GM19468 (cell line): ENCODE data around the gene HIPK3.
"Not testable (repeated sequence)": the region's sequence is repeated elsewhere in the genome, so short reads cannot be mapped to it uniquely, and the experiment has no call there.

Source experiments
- ATAC-seq: cut with Tn5 transposase; IDR thresholded peaks from one replicate; pipeline ENCODE4 v1.9.1; 2021; ENCODE audit warnings: mild to moderate bottlenecking, moderate library complexity, moderate number of reproducible peaks; ENCODE audit not compliant: unreplicated experiment; ENCODE audit errors: extremely low read depth

Gene HIPK3

DNA sequence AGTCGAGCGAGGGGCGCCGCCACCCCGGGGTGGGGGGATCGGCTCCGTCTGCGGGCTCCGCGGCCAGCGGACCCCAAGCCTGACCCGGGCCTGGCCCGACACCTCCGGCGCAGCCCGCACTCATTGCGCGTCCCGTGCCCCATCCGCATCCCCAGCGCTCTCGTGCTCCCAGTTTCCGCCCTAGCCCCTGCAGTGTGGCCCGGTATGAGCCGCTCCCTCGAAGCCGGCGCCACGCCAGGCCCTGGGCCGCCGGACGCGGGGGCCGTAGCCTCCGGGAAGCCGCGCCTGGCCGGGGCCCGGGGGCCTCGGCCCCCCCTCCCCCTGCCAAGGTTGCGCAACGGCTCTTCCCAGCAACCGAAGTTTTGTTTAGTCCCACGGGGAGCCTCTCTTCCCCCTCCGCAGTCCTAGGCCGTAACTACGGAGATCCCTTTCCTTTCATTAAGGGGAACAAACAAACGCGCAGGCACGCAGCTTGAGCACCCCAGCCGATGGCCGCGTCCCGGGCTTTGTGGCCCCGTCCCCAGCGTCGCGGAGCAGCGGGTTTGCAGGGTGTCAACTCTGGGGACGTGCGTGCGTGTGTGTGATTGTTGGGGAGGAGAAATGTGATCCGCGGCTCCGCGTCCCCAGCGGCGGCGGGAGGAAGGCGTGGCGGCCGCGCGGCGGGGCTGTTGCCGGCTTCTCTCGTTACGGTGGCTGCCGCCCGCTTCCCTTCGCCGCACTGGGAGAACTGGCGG, 883 bp downstream of the HIPK3 start:
- ATAC-seq, result peak; percentile 3

DNA sequence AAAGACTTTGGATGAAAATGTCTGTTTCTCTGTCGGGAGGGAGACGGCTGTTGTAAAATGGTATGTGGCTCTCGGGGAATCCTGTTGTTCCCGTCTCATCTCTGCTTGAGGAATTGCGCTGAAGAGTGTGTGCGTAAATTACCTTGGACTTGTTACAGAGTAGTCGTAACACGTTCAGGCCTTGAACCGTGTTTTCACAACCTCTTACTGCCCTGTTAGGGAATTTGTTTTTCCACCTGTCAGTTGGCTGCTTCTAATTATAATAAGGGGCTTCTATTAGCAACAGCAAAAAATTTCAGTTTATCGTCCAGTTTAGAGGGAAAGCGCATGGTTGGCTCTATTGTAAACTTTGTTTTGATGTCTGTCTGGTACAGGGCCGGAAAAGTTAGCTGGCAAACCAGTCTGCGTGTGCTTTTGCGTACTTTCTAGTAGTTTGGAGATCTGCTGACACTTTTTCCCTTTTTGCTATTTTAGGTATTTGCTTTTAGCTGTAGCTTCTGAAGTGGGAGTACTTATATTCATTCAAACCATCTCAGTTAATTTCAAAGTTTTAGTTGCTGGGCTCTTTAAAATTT, 1.5 kb downstream of the HIPK3 start:
- no peak for ATAC-seq

DNA sequence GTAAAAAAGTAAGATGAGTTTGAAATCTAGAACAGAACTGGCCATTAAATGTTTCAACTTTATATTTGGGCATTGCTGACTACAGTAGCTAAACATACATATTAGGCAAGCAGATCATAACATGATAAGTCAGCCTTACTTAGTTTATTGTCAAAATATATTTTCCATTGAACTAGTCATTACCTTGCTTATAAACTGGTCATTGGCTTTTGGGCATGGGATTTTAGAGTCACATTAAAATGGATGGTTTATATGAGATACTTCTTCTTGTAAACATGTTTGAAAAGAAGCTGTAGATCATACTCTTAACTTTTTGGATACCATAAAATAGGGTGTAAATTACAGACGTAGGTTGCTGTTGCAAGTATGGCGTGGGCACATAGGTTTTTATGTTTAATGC, 2.7 kb downstream of the HIPK3 start:
- ATAC-seq, result no peak

DNA sequence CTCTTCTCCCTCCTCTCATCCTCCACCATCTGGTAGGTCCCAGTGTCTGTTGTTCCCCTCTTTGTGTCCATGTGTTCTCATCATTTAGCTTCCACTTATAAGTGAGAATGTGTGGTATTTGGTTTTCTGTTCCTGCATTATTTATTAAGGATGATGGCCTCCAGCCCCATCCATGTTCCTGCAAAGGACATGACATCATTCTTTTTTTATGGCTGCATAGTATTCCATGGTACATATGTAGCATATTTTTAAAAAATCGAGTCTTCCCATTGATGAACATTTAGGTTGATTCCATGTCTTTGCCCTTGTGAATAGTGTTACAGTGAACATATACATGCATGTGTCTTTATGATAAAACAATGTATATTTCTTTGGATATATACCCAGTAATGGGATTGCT, 4.2 kb downstream of the HIPK3 start:
- ATAC-seq, result not testable (repeated sequence)

DNA sequence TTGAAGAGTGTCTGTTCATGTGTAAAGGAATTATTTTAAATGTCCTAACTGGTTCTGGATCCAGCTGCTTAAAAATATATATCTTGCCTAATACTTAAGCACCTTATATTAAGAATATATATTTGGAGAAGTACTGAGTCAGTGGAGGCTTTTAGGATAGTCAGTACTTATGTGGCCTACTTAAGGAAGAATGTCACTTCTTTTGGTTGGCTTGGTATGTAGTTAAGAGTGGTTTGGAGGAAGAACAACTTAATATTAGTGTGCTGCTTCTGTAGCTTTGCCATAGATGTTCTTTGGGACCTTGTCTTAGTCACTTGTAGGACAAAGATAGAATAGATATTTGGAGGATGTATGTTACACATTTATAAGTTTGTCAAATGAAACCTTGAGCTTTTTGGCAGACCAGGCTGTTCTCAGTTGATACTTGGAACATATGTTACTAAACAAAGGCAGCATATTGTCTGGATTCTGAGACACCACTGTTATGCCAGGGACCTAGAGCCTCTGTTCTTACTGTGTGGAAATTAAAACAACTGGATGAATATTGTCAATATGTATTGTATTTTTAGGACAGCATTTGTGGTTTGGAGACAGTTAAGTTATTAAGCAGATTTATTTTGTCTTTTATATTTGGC, 4.9 kb downstream of the HIPK3 start:
- ATAC-seq, result no peak

DNA sequence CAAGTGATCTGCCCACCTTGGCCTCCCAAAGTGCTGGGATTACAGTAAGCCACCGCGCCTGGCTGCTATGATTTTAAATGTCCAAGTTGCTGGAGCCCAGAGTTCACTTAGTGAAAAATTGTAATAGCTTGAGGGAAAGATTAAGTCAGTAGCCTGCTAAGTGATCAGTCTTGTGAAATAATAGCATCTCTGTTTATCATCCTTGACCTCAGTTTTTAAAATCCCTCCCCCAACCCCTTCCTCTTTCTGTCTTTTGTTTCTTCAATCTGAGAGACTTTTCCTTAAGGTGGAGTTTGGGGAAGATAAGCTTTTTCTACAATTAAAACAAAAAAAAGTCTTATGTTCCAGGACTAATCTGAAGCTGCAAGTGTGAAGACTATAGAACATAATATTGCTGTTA, 6.4 kb downstream of the HIPK3 start:
- ATAC-seq, result no peak

DNA sequence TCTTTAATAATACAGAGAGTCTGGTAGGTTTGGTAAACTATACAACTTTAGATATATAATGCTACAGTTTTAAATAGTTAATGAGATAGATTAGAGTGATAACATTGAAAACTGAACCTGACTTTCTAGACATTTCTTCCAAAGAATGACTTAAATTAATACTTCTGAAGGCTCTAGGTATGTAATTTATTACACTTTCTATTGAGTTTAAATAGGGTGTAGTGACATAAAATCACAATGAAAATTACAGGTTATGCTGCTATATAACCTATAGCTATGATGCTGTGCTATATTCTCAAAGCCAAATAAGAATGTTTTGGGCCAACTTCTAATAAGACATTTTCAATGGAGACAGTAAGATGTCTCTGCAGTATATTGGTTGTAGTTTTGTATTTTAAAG, 7.7 kb downstream of the HIPK3 start:
- ATAC-seq, result no peak

DNA sequence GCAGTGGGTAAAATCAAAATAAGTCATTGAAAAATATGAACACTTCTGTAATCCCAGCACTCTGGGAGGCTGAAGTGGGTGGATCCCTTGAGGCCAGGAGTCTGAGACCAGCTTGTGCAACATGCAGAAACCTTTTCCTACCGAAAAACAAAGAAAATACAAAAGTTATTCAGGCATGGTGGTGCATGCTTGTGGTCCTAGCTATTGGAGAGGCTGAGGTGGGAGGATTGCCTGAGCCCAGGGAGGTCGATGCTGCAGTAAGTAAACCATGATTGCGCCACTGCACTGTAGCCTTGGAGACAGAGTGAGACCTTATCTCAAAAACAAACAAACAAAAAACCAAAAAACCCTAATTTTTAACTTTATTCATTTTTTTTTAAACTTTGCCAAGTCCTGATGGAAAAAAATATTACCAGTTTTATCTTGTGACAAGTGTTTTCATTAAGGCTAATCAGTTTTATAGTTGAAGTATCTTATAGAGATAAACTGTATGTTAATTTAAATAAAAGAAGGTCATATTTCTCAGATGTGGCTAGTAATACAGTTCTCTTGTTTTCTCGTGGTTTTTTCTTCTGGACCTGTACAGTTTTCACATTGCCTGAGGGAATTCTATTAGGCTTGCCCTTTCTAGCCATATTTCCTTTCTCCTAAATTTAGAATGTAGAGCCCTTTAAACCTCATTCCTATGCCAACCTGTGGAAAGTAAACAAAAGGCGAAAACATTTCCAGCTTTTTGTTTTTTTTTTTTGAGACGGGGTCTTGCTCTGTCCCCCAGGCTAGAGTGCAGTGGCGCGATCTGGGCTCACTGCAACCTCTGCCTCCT, 9.4 kb downstream of the HIPK3 start:
- ATAC-seq, result no peak

DNA sequence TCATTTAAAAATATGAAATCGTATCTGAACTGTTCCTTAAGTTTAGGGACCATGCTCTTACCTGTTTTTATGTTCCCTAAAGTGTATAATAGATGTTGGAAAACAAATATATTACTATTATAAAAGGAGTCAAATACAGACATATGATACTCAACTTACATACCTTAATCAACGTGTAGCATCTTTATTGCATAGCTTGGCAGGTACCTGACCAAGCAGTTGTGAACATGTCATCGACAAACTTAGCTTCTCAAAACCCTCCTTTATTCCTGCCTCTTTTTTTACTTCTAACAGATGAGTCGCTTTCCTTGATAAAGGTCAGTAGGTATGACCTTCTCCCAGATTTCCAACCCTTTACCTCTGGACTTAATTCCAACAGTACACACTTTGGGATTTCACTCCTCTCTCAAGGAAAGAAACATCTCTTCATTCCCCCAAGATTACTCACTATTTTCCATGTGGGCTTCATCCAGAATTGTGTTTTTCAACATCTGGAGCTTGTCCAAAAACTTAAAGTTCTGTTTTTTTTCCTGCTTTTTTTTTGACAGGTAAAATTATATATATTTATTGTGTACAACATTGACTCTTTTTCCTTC, 11.9 kb downstream of the HIPK3 start:
- no peak for ATAC-seq

DNA sequence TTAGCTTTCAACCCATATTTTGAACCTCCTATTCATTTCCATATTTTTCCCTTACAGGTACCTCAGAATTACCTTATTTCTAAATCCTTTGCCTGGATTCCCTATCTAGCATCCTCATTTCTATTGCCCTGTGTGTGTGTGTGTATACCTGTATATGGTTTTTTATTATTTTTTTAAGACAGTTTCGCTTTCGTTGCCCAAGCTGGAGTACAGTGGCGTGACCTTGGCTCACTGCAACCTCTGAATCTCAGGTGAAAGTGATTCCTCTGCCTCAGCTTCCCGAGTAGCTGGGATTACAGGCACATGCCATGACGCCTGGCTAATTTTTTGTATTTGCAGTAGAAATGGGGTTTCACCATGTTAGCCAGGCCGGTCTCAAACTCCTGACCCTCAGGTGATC, 12.6 kb downstream of the HIPK3 start:
- ATAC-seq, result no peak

DNA sequence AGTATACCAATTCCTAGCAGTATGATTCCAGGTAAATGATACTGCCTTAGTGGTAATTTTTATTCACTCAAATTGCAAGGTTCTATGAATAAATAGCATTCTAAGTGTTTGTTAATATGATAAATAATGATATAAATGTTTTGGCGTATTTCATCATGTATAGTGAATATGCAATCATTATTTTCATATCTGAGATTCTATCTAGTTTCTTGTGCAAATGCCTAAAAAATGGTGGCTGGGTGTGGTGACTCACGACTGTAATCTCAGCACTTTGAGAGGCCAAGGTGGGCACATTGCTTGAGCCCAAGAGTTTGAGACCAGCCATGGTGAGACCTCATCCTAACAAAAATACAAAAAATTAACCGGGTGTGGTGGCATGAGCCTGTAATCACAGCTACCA, 13.9 kb downstream of the HIPK3 start:
- no peak for ATAC-seq

DNA sequence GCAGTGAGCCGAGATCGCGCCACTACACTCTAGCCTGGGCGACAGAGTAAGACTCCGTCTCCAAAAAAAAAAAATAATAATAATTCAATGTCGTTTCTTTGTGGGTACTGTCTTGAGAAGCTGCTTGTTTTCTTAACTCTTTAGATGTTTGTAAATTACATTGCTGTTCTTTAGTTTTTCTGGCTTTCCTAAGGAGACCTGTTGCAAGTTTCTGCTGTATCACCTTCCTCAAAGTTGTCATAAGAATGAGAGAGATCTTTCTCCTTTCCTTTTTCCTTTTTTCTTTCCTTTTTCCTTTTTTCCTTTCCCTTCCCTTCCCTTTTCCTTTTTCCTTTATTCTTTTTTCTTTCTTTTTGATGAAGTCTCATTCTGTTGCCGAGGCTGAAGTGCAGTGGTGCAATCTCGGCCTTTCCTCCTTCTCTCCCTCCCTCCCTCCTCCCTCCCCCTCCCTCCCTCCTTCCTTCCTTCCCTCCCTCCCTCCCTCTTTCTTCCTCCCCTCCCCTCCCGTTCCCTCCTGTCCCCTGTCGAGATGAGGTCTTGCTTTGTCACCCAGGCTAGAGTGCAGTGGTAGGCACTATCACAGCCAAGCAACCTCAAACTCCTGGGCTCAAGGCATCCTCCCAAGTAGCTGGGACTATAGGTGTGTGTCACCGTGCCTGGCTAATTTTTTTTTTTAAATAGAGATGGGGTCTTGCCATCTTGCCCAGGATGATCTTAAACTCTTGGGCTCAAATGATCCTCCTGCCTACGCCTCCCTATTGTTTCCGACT, 15.3 kb downstream of the HIPK3 start:
- no peak for ATAC-seq

DNA sequence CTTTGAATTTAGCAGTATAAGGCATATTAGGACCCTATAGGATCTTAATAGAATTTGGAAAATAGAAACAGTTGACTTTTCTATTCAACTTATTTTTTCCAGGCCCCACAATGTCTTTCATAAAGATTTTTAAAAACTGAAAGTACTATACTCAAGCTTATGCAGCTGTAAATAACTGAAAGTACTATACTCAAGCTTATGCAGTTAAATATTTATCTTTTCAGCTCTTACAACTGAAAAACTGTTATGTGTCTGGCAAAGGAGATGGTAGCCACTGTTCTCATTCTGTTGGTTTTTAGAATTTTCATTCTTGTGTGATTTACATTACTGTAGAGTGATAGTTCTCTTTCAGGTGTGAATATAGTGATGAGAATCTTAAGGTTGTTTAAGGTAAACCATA, 16.5 kb downstream of the HIPK3 start:
- ATAC-seq, result no peak

DNA sequence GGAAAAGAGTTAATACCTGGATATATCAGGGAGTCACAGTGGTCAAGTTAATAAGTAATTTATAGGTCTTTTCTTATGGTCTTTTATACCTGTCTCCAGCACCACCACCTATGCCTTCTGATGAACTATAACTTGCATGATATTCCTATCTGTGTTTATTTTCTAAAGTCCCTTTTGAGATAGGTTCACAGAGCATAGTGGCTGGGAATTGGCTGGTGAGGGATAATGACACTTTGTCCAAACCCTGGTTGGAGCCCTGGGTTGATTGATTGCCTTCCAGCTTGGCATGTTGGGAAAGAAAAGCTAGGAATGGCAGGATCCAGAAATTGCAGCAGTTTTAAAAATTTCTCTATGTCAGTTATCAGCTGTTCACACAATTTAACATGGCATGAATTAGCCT, 23.2 kb downstream of the HIPK3 start:
- ATAC-seq, result no peak

DNA sequence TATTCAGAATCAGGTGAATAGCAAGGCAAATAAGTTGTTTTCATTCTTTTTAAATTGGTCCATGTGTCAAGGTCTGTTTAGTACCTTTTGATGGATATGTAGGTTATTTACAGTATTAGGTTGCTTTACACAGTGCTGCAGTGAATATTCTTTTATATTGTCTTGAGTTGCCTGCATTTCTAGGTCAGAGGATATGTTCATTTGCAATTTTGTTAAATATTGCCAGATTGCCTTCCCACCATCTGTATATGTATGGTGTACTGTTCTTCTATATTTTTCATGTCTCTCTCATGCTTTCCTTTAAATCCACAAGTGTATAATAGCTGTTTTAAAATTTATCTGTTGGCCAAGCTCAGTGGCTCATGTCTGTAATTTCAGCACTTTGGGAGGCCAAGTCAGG, 24.6 kb downstream of the HIPK3 start:
- no peak for ATAC-seq

DNA sequence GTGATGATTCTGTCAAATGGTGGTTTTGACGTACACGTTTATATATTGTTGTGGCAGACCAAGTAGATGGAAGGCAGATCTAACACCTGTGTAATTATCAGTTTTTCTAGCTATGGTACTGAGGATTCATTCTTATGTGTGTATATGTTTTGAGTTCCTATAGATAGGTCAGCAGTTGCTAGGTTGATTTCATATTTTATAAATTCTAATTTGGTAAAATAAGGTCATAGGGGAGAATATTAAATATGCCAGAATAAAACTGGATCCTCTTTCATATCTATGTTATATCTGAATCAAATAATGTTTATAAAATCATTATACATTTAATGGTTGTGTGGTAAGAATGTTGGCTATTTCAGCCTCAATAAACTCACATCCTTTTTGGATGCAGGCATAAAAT, 27.6 kb downstream of the HIPK3 start:
- no peak for ATAC-seq

DNA sequence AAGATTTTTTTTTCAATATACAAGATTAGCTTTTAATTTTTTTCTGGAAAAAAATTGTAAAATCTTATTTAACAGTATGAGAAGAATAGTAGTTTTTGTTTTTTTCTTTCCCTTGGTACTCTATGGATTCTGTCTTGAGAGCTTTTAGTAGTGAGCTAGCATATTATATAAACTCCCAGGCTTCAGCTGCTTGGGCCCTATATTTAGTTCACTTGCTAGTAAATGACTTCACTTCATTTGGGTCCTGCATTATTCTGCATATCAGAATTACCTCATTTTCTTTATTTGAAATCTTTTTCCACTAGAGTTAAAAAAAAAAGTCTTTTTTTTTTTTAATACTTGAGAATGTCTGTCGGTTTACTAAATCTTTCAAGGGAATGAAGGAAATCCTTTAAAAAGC, 33.1 kb downstream of the HIPK3 start:
- ATAC-seq, result no peak

DNA sequence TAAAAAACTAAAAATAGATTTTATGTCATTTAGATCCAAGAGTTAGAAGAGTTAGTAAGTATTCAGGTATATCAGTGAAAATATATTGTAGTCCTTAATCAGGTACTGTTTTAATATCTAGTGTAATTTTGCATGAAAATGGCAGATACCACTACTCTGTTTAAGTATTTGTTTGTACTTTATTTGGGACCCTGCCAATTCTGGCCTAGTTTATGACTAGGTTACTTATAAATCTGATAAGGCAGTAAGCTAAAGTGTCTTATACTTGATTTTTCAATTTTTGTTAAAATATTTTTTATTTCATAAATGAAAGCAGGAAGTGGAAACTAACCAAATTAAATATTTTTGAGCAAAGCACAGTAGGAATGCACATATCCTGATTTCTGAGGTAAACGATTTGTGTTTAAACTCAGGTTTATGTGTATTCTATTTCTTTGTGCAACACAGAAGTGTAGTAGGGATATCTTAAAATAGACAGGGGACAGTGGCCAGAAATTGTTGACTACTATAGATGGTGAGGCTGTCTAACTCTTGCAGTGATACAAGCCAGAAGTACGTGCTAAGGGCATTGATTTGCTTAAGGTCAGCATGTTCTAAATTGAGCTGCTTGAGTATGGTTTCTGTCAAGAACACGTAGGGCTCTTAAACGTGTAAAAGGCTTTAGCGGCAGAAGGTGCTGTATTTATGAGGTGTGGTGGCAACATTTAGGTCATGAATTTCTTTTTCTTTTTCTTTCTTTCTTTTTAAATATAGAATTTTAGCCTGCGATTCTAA, 34.0 kb downstream of the HIPK3 start:
- ATAC-seq, result peak; percentile 73

DNA sequence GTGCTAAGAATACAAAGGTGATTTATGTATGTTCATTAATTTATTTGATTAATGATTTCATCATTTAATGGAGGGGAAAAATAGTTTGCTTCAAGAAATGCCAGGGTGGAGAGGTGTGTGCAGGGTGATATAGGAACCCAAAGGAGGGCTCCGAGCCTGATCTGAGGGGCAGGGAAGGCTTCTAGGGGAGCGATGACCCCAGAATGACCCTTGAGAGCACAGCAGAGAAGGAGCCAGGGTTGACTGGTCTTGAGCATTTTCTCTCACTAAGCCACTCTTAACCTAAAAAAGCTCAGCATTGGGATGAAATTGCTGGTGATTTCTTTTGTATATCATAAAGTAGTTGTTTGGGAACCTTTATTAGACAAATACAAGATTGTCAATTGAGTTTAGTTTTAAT, 35.1 kb downstream of the HIPK3 start:
- ATAC-seq, result no peak
